ENCODE measurements around the gene TP53. TPM values are rescaled to one million over a fixed set of nuclear protein-coding genes. Genes with fewer than 3 reads are reported as not detected.
A peak's percentile ranks its signal among the peaks of the same experiment; 100 is the strongest.

The TP53 gene
- total and polyA plus RNA-seq, 5 donors from 2014 or later = 29.4 to 61.3 (median 34.7) TPM

DNA sequence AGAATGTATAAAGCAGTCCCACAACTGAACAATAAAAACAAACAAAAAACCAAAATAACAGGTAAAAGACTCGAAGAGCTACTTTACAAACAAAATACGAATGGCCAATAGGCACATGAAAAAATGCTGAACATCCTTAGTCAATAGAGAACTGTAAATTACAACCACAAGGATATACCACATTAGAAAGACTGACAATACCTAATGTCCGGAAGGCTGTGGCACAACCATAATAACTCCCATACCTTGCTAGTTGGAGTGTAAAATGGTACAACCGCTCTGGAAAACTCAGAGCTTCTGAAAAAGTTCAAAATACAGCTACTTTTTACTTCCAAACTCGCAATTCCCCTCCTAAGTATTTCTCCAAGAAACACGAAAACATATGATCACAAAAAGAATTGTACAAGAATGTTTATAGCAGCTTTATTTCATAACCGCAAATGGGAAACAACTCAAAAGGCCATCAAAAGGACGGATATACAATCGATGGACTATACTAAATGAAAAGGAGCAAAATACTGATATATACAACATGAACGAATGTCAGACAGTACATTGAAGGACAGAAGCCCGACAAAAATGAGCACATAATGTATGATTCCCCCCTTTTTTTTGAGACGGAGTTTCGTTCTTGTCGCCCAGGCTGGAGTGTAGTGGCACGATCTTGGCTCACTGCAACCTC is 2.3 kb downstream of the TP53 start:
- Histone ChIP-seq H3K27ac (ENCODE audit: insufficient read depth, low read length, poor library complexity, severe bottlenecking) (peak overlapping the region; percentile 96), H3K4me1 (ENCODE audit: control insufficient read depth, insufficient read depth, low read length, poor library complexity, severe bottlenecking) (peaks cover 35% of the 10 kb centered on the region), H3K9me3 (ENCODE audit: control insufficient read depth in 2 of 2, low read length in 2 of 2) (no peaks in the 10 kb centered on the region), H3K4me3 (ENCODE audit: low read depth, low read length) (peak overlapping the region; percentile 98), H3K36me3 (ENCODE audit: control insufficient read depth, insufficient read depth, low read length) (no peaks in the 10 kb centered on the region), H3K27me3 (ENCODE audit: control insufficient read depth, insufficient read depth, low read length) (no peaks in the 10 kb centered on the region)
- Mint-ChIP-seq H3K4me3 (peak overlapping the region; percentile 96 to 99 (median 97)), H3K4me1 (peaks cover 9 to 62% (median 32%) of the 10 kb centered on the region in 4 donors), H3K27ac (peak overlapping the region; percentile 99 to 100 (median 99)), H3K27me3 (peaks cover 7% of the 10 kb centered on the region), H3K36me3 (peaks cover 7% of the 10 kb centered on the region), H3K9me3 (no peaks in the 10 kb centered on the region)
- DNase-seq = peak in 1 of 3 donors; percentile 17
- ATAC-seq (ENCODE audit: low read depth in 2 of 2) = no peak

GRCh38 chr17:7677388-7678067 is 9.8 kb downstream of the TP53 start:
- ATAC-seq (ENCODE audit: low read depth in 2 of 2) (no peak), DNase-seq (no peak)
- Mint-ChIP-seq H3K27me3 (no peaks in the 10 kb centered on the region), H3K27ac (peak overlapping the region in 1 of 3 donors; percentile 80), H3K9me3 (peaks cover 0 to 8% (median 0%) of the 10 kb centered on the region in 7 donors), H3K4me1 (peaks cover 0 to 26% (median 8%) of the 10 kb centered on the region in 4 donors), H3K36me3 (peaks cover 29% of the 10 kb centered on the region), H3K4me3 (peak overlapping the region in 1 of 4 donors; percentile 38)
- no peak overlapping the region for H3K4me3 ChIP-seq (ENCODE audit: low read depth, low read length)
- H3K9me3 ChIP-seq (ENCODE audit: control insufficient read depth in 2 of 2, low read length in 2 of 2) = peaks cover 6 to 8% of the 10 kb centered on the region in 2 experiments
- H3K36me3 ChIP-seq (ENCODE audit: control insufficient read depth, insufficient read depth, low read length) = peaks cover 34% of the 10 kb centered on the region
- H3K27ac ChIP-seq (ENCODE audit: insufficient read depth, low read length, poor library complexity, severe bottlenecking) = no peak overlapping the region
- no peaks in the 10 kb centered on the region for H3K27me3 ChIP-seq (ENCODE audit: control insufficient read depth, insufficient read depth, low read length)
- H3K4me1 ChIP-seq (ENCODE audit: control insufficient read depth, insufficient read depth, low read length, poor library complexity, severe bottlenecking) = no peaks in the 10 kb centered on the region

GRCh38 chr17:7676533-7676932 is 10.8 kb downstream of the TP53 start:
- H3K4me3 Mint-ChIP-seq = no peak overlapping the region
- H3K27me3 ChIP-seq (ENCODE audit: control insufficient read depth, insufficient read depth, low read length) = no peaks in the 10 kb centered on the region
- no peak overlapping the region for H3K27ac Mint-ChIP-seq
- no peak for ATAC-seq (ENCODE audit: low read depth in 2 of 2)
- peaks cover 6 to 8% of the 10 kb centered on the region in 2 experiments for H3K9me3 ChIP-seq (ENCODE audit: control insufficient read depth in 2 of 2, low read length in 2 of 2)
- H3K36me3 Mint-ChIP-seq = peaks cover 30% of the 10 kb centered on the region
- peaks cover 39% of the 10 kb centered on the region for H3K36me3 ChIP-seq (ENCODE audit: control insufficient read depth, insufficient read depth, low read length)
- peaks cover 0 to 8% (median 0%) of the 10 kb centered on the region in 7 donors for H3K9me3 Mint-ChIP-seq
- no peaks in the 10 kb centered on the region for H3K4me1 ChIP-seq (ENCODE audit: control insufficient read depth, insufficient read depth, low read length, poor library complexity, severe bottlenecking)
- DNase-seq = no peak
- H3K4me3 ChIP-seq (ENCODE audit: low read depth, low read length) = no peak overlapping the region
- H3K4me1 Mint-ChIP-seq = peaks cover 0 to 23% (median 6%) of the 10 kb centered on the region in 4 donors
- H3K27ac ChIP-seq (ENCODE audit: insufficient read depth, low read length, poor library complexity, severe bottlenecking) = no peak overlapping the region
- H3K27me3 Mint-ChIP-seq = no peaks in the 10 kb centered on the region

GRCh38 chr17:7674934-7675333 is 12.4 kb downstream of the TP53 start:
- peaks cover 37% of the 10 kb centered on the region for H3K36me3 Mint-ChIP-seq
- H3K4me3 Mint-ChIP-seq = no peak overlapping the region
- H3K27me3 Mint-ChIP-seq = no peaks in the 10 kb centered on the region
- ATAC-seq (ENCODE audit: low read depth in 2 of 2) (no peak), DNase-seq (no peak)
- H3K4me1 Mint-ChIP-seq = peaks cover 0 to 19% (median 6%) of the 10 kb centered on the region in 4 donors
- H3K9me3 ChIP-seq (ENCODE audit: control insufficient read depth in 2 of 2, low read length in 2 of 2) = peaks cover 6 to 8% of the 10 kb centered on the region in 2 experiments
- no peak overlapping the region for H3K27ac ChIP-seq (ENCODE audit: insufficient read depth, low read length, poor library complexity, severe bottlenecking)
- H3K36me3 ChIP-seq (ENCODE audit: control insufficient read depth, insufficient read depth, low read length) = peaks cover 50% of the 10 kb centered on the region
- peaks cover 0 to 8% (median 0%) of the 10 kb centered on the region in 7 donors for H3K9me3 Mint-ChIP-seq
- H3K27me3 ChIP-seq (ENCODE audit: control insufficient read depth, insufficient read depth, low read length) = no peaks in the 10 kb centered on the region
- peak overlapping the region in 1 of 3 donors; percentile 46 for H3K27ac Mint-ChIP-seq
- no peaks in the 10 kb centered on the region for H3K4me1 ChIP-seq (ENCODE audit: control insufficient read depth, insufficient read depth, low read length, poor library complexity, severe bottlenecking)
- no peak overlapping the region for H3K4me3 ChIP-seq (ENCODE audit: low read depth, low read length)

DNA sequence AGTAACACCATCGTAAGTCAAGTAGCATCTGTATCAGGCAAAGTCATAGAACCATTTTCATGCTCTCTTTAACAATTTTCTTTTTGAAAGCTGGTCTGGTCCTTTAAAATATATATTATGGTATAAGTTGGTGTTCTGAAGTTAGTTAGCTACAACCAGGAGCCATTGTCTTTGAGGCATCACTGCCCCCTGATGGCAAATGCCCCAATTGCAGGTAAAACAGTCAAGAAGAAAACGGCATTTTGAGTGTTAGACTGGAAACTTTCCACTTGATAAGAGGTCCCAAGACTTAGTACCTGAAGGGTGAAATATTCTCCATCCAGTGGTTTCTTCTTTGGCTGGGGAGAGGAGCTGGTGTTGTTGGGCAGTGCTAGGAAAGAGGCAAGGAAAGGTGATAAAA is 14.1 kb downstream of the TP53 start:
- no peak overlapping the region for H3K4me3 ChIP-seq (ENCODE audit: low read depth, low read length)
- H3K4me3 Mint-ChIP-seq = no peak overlapping the region
- H3K36me3 Mint-ChIP-seq = peaks cover 46% of the 10 kb centered on the region
- ATAC-seq (ENCODE audit: low read depth in 2 of 2) (no peak), DNase-seq (peak in 1 of 3 donors; percentile 52)
- peaks cover 0 to 13% (median 5%) of the 10 kb centered on the region in 4 donors for H3K4me1 Mint-ChIP-seq
- no peak overlapping the region for H3K27ac Mint-ChIP-seq
- peaks cover 66% of the 10 kb centered on the region for H3K36me3 ChIP-seq (ENCODE audit: control insufficient read depth, insufficient read depth, low read length)
- H3K27me3 Mint-ChIP-seq = no peaks in the 10 kb centered on the region
- H3K9me3 ChIP-seq (ENCODE audit: control insufficient read depth in 2 of 2, low read length in 2 of 2) = peaks cover 6 to 8% of the 10 kb centered on the region in 2 experiments
- H3K27ac ChIP-seq (ENCODE audit: insufficient read depth, low read length, poor library complexity, severe bottlenecking) = no peak overlapping the region
- H3K4me1 ChIP-seq (ENCODE audit: control insufficient read depth, insufficient read depth, low read length, poor library complexity, severe bottlenecking) = no peaks in the 10 kb centered on the region
- H3K9me3 Mint-ChIP-seq = peaks cover 0 to 8% (median 0%) of the 10 kb centered on the region in 7 donors
- no peaks in the 10 kb centered on the region for H3K27me3 ChIP-seq (ENCODE audit: control insufficient read depth, insufficient read depth, low read length)

DNA sequence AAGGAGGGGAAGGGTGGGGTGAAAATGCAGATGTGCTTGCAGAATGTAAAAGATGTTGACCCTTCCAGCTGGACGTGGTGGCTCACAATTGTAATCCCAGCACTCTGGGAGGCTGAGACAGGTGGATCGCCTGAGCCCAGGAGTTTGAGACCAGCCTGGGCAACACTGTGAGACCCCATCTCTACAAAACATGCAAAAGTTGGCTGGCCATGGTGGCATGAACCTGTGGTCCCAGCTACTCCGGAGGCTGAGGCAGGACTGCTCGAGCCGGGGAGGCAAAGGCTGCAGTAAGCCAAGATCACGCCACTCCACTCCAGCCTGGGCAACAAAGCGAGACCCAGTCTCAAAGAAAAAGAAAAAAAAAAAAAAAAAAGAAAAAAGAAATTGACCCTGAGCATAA is 18.8 kb downstream of the TP53 start:
- ATAC-seq (ENCODE audit: low read depth in 2 of 2) (no peak), DNase-seq (no peak)
- Histone ChIP-seq H3K36me3 (ENCODE audit: control insufficient read depth, insufficient read depth, low read length) (peaks cover 46% of the 10 kb centered on the region), H3K4me1 (ENCODE audit: control insufficient read depth, insufficient read depth, low read length, poor library complexity, severe bottlenecking) (no peaks in the 10 kb centered on the region), H3K9me3 (ENCODE audit: control insufficient read depth in 2 of 2, low read length in 2 of 2) (peaks cover 4% of the 10 kb centered on the region in 2 experiments), H3K27ac (ENCODE audit: insufficient read depth, low read length, poor library complexity, severe bottlenecking) (no peak overlapping the region), H3K4me3 (ENCODE audit: low read depth, low read length) (no peak overlapping the region), H3K27me3 (ENCODE audit: control insufficient read depth, insufficient read depth, low read length) (no peaks in the 10 kb centered on the region)
- no peak overlapping the region for H3K4me3 Mint-ChIP-seq
- peaks cover 0 to 3% (median 0%) of the 10 kb centered on the region in 7 donors for H3K9me3 Mint-ChIP-seq
- H3K27me3 Mint-ChIP-seq = no peaks in the 10 kb centered on the region
- peaks cover 30% of the 10 kb centered on the region for H3K36me3 Mint-ChIP-seq
- H3K4me1 Mint-ChIP-seq = no peaks in the 10 kb centered on the region
- H3K27ac Mint-ChIP-seq = no peak overlapping the region

- Mint-ChIP-seq H3K27ac (no peak overlapping the region), H3K36me3 (peaks cover 25% of the 10 kb centered on the region), H3K9me3 (no peaks in the 10 kb centered on the region), H3K4me3 (no peak overlapping the region), H3K4me1 (no peaks in the 10 kb centered on the region), H3K27me3 (no peaks in the 10 kb centered on the region)
- no peaks in the 10 kb centered on the region for H3K4me1 ChIP-seq (ENCODE audit: control insufficient read depth, insufficient read depth, low read length, poor library complexity, severe bottlenecking)
- no peak overlapping the region for H3K27ac ChIP-seq (ENCODE audit: insufficient read depth, low read length, poor library complexity, severe bottlenecking)
- peaks cover 39% of the 10 kb centered on the region for H3K36me3 ChIP-seq (ENCODE audit: control insufficient read depth, insufficient read depth, low read length)
- H3K4me3 ChIP-seq (ENCODE audit: low read depth, low read length) = no peak overlapping the region
- DNase-seq = no peak
- no peaks in the 10 kb centered on the region for H3K27me3 ChIP-seq (ENCODE audit: control insufficient read depth, insufficient read depth, low read length)
- no peaks in the 10 kb centered on the region for H3K9me3 ChIP-seq (ENCODE audit: control insufficient read depth in 2 of 2, low read length in 2 of 2)
- no peak for ATAC-seq (ENCODE audit: low read depth in 2 of 2)
Measured at GRCh38 chr17:7667656-7668406, 19.5 kb downstream of the TP53 start.
